HS-5 (cell line): ENCODE measurements around the gene BCL2L1.
A peak's percentile ranks its signal among the peaks of the same experiment; 100 is the strongest.

ENCODE experiments used
- DNase-seq: peaks from one replicate; pipeline ENCODE4 v3.0.0-alpha.2; 2012; ENCODE audit warnings: low read depth

Gene BCL2L1

GRCh38 chr20:31691646-31692275, 30.9 kb downstream of the BCL2L1 start:
- DNase-seq: no peak

- DNase-seq: no peak
Measured at GRCh38 chr20:31690124-31690666, 32.5 kb downstream of the BCL2L1 start.

DNA sequence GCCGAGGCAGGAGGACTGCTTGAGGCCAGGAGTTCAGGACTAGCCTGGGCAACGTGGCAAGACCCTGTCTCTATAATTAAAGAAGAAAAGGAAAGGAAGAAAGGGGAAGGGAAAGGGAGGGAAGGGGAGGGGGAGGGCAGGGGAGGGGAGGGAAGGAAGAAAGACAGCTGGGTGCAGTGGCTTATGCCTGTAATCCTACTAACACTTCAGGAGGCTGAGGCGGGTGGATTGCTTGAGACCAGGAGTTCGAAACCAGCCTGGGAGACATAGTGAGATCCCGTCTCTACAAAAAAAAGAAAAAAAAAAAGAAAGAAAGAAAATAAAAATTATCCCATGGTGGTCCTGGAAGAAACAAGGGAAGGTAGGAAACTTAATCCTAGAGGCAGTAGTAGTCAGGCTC, 33.5 kb downstream of the BCL2L1 start:
- no peak for DNase-seq

- DNase-seq: no peak
Measured at GRCh38 chr20:31687777-31688176, 34.9 kb downstream of the BCL2L1 start.

GRCh38 chr20:31685853-31686643, 36.6 kb downstream of the BCL2L1 start:
- DNase-seq: no peak

GRCh38 chr20:31684153-31685015, 38.3 kb downstream of the BCL2L1 start:
- DNase-seq: no peak

- no peak for DNase-seq
Measured at GRCh38 chr20:31682927-31683326, 39.7 kb downstream of the BCL2L1 start.

DNA sequence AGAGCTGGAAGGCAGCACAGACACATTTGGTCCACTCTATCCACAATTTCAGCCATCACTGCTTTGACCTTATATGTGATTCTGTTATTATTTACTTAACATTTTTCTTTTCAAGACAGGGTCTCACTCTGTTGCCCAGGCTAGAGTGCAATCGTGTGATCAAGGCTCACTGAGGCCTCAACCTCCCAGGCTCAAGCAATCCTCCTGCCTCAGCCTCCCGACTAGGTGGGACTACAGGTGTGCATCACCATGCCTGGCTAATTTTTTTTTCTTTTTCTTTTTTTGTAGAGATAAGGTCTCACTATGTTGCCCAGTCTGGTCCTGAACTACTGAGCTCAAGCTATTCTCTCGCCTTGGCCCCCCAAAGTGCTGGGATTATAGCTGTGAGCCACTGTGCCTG, 40.3 kb downstream of the BCL2L1 start:
- no peak for DNase-seq

DNA sequence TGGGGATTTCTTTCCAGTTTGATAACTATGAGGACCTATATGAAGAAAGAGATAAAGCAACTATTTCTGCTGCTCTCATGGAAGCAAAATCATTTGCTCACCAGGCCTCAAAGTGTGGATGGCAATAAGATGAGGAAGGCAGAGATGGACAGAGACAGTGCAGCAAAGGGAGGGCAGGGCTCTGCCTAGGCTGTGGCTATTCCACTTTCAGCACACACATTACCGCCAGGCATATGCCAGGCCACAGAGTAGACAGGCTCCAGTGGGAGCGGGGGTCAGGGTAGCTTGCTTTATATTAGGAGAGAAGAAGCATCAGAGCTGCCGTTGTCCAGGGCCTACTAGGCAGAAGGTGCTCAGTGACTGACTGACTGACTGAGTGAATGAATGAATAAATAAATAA, 40.9 kb downstream of the BCL2L1 start:
- DNase-seq: no peak

GRCh38 chr20:31681128-31681727, 41.4 kb downstream of the BCL2L1 start:
- DNase-seq: no peak

DNA sequence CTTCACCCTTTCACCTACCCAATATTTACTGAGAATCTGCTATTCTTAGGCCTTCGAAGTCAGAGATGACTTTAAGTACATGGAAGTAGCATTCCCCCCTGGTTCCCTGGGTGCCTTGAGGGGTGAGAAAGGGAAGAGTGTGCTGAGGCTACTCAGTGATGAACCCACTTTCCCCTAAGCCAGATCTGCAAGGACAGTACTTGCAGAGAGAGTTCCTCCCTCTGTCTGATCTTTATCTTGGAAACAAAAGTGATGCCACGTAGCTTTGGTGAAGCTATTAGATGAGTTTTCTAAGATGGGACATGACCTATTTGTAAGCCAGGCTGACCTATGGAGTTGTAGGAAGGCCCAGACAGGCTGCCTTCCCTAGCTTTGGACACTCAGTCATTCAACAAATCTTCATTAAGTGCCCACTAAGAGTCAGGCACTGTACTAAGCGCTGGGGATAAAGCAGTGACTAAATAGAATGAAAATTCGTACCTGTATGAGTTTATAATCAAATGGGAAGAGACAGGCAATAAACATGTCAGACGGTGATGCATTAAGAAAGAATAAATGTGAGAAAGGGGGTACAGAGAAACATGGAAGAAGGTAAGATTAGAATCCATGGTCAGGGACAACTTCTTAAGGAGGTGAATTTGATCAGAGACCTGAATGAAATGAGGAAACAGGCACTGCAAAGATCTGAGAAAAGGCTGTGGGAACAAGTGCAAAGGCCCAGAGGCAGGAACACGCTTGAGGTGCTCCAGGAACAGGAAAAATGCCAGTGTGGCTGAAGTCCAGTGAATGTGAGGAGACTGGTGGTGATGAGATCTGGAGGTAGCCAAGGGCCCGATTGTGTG, 42.2 kb downstream of the BCL2L1 start:
- DNase-seq: no peak

- no peak for DNase-seq
Measured at GRCh38 chr20:31679357-31680285, 43.0 kb downstream of the BCL2L1 start.

DNA sequence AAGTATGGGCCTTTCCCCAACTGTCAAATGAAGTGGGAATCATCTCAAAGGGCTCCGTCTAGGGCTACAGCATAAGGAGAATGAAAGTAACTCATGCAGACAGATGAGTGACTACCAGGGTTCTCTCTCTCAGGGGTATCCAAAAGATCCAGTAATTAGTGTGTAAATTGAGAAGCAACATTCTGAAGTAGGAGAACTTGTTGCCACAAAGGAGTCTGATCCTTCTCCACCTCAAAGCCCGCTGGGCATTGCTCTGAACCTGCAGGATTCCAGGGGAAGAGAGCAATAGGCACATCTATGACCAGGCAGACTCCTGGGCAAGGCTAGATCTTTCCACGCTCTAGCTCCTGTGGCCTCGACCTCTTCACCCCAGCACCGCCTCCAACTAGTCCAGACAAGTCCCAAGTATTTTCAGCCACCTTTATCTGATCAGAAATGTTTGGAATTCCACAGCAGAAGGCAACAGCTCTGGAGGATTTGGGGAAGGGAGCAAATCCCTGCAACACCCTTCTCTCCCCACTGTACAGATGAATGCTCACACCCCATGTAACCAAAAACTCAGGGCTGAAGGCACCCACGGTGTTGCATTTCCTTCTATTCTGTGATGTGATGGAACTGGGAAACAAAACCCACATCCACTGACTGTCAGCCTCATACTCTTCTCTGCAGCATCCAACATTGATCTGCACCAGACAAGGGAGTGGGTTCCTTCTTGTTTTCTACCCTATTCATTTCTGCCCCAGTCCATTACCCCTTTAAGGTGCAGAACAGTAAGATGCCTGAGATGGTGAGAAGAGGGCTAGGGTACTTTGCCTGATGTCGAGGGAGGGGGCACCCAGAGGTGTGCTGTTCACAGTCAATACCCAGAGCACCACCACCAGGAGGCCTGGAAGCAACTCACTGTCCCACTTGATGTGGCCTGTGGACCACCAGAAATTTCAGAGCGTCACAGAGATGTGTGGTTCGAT, 44.0 kb downstream of the BCL2L1 start:
- no peak for DNase-seq

DNA sequence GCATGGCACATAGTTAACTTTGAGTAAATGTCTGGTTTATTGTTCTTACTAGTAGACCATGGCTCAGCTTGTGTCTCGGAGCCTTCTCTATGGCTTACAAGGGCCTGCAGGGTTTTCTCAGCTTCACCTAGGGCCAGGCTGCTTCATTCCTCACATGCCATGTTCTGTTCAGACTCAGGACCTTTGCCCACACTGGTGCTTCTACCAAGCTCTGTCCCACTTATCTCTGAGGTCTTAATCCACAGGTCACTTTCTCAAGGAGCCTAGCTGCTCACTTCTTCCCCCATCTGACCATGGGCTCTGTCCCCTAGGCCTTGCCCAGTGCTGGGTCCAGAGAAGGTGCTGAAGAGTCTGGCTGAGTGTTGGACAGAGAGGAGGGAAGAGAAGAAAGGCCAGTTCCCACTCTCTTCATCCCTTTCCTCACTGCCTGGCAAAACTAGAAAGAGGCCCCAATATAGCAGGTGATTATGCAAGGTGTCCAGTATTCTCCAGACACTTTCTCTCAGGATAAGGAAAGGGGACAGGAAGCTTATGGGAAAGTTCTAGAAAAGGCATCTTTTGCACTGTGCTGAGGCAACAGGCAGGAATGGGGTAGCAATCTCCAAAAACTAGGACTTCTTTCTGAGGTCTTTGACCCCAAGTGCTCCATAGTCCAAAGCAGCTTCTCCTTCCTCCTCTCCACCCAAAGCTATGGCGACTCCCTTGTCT, 45.0 kb downstream of the BCL2L1 start:
- no peak for DNase-seq

- DNase-seq: no peak
Measured at GRCh38 chr20:31676609-31676989, 46.1 kb downstream of the BCL2L1 start.

GRCh38 chr20:31675828-31676608, 46.6 kb downstream of the BCL2L1 start:
- peak; percentile 42 for DNase-seq
